Measurements from ENCODE around the gene TMEM151B. TPM values are rescaled to one million over a fixed set of nuclear protein-coding genes. Genes with fewer than 3 reads are reported as not detected.

TMEM151B gene
- total and polyA plus RNA-seq, 2 of the 13 experiments (the other 11 are each of a cell fraction or from before 2014, with no cell fraction given), result not detected

DNA sequence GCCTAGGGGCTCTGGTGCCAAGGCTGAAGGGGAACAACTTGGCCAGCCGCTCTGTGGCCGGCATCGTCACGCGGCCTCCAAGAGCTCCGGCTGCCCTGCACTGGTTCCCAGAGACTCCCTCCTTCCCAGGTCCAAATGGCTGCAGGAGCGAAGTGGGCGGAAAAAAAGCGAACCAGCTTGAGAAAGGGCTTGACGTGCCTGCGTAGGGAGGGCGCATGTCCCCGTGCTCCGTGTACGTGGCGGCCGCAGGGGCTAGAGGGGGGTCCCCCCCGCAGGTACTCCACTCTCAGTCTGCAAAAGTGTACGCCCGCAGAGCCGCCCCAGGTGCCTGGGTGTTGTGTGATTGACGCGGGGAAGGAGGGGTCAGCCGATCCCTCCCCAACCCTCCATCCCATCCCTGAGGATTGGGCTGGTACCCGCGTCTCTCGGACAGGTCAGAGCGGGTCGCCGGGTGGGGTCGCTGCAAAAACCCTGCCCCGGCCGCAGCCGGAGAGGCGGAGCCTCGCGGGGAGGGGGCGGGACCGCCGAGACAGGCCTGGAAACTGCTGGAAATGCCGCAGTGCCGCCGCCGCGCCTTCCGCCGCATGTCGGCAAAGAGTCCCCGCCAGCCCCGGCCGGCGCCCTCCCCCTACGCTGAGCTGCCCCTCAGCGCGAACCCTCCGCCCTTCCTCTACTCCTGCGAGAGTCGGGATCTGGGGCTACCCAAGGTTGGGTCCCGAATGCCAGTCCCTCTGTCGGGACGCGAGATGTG is 24.2 kb upstream of the TMEM151B start (continued):
- TF ChIP-seq, protein P1, sequence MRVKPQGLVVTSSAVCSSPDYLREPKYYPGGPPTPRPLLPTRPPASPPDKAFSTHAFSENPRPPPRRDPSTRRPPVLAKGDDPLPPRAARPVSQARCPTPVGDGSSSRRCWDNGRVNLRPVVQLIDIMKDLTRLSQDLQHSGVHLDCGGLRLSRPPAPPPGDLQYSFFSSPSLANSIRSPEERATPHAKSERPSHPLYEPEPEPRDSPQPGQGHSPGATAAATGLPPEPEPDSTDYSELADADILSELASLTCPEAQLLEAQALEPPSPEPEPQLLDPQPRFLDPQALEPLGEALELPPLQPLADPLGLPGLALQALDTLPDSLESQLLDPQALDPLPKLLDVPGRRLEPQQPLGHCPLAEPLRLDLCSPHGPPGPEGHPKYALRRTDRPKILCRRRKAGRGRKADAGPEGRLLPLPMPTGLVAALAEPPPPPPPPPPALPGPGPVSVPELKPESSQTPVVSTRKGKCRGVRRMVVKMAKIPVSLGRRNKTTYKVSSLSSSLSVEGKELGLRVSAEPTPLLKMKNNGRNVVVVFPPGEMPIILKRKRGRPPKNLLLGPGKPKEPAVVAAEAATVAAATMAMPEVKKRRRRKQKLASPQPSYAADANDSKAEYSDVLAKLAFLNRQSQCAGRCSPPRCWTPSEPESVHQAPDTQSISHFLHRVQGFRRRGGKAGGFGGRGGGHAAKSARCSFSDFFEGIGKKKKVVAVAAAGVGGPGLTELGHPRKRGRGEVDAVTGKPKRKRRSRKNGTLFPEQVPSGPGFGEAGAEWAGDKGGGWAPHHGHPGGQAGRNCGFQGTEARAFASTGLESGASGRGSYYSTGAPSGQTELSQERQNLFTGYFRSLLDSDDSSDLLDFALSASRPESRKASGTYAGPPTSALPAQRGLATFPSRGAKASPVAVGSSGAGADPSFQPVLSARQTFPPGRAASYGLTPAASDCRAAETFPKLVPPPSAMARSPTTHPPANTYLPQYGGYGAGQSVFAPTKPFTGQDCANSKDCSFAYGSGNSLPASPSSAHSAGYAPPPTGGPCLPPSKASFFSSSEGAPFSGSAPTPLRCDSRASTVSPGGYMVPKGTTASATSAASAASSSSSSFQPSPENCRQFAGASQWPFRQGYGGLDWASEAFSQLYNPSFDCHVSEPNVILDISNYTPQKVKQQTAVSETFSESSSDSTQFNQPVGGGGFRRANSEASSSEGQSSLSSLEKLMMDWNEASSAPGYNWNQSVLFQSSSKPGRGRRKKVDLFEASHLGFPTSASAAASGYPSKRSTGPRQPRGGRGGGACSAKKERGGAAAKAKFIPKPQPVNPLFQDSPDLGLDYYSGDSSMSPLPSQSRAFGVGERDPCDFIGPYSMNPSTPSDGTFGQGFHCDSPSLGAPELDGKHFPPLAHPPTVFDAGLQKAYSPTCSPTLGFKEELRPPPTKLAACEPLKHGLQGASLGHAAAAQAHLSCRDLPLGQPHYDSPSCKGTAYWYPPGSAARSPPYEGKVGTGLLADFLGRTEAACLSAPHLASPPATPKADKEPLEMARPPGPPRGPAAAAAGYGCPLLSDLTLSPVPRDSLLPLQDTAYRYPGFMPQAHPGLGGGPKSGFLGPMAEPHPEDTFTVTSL (CRISPR knock-in tag; IDR thresholded peaks at IDR 0.05; ENCODE audit: borderline replicate concordance), result peak; percentile 69; the same call in 1 of the 2 replicates
- TF ChIP-seq, protein P2, sequence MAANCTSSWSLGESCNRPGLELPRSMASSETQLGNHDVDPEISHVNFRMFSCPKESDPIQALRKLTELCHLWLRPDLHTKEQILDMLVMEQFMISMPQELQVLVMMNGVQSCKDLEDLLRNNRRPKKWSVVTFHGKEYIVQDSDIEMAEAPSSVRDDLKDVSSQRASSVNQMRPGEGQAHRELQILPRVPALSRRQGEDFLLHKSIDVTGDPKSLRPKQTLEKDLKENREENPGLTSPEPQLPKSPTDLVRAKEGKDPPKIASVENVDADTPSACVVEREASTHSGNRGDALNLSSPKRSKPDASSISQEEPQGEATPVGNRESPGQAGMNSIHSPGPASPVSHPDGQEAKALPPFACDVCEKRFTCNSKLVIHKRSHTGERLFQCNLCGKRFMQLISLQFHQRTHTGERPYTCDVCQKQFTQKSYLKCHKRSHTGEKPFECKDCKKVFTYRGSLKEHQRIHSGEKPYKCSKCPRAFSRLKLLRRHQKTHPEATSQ (CRISPR knock-in tag; IDR thresholded peaks at IDR 0.05; ENCODE audit: borderline replicate concordance), result 0 out of 2 replicates have a peak, but pooled peaks have one; percentile 90
- TF ChIP-seq THYN1 (CRISPR knock-in tag; IDR thresholded peaks at IDR 0.05; ENCODE audit: borderline replicate concordance, low read depth) (peak; percentile 78; the same call in 1 of the 2 replicates), ZHX2 (IDR thresholded peaks at IDR 0.05; ENCODE audit: low read depth) (no peak), ZHX2 (CRISPR knock-in tag; IDR thresholded peaks at IDR 0.05; ENCODE audit: borderline replicate concordance) (peak; percentile 19; the same call in 1 of the 2 replicates), ATF1 (CRISPR knock-in tag; IDR thresholded peaks at IDR 0.05) (peak; percentile 35; the same call in 1 of the 2 replicates), XRCC5 (optimal IDR thresholded peaks at IDR 0.05; ENCODE audit: low read length) (peak; percentile 96), NFYB (CRISPR knock-in tag; IDR thresholded peaks at IDR 0.05) (peak; percentile 60; the same call in 1 of the 2 replicates), RBM39 (IDR thresholded peaks at IDR 0.05; ENCODE audit: low read depth, low read length, poor library complexity, severe bottlenecking) (peak; percentile 96), EZH2 (conservative IDR thresholded peaks at IDR 0.05; ENCODE audit: low read depth, low read length) (no peak), SAFB2 (CRISPR knock-in tag; IDR thresholded peaks at IDR 0.05; ENCODE audit: borderline replicate concordance, low read depth) (peak; percentile 41; the same call in 1 of the 2 replicates), NFKBIZ (CRISPR knock-in tag; IDR thresholded peaks at IDR 0.05) (no peak)
- TF ChIP-seq, protein P3, sequence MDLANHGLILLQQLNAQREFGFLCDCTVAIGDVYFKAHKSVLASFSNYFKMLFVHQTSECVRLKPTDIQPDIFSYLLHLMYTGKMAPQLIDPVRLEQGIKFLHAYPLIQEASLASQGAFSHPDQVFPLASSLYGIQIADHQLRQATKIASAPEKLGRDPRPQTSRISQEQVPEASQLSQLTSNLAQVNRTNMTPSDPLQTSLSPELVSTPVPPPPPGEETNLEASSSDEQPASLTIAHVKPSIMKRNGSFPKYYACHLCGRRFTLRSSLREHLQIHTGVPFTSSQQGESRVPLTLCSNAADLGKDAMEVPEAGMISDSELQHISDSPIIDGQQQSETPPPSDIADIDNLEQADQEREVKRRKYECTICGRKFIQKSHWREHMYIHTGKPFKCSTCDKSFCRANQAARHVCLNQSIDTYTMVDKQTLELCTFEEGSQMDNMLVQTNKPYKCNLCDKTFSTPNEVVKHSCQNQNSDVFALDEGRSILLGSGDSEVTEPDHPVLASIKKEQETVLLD (CRISPR knock-in tag; IDR thresholded peaks at IDR 0.05; ENCODE audit: low read depth), result peak; percentile 73

Data from HepG2 (cell line).